HCT116 (cell line): ENCODE measurements around the gene AMER3. TPM values are rescaled to one million over a fixed set of nuclear protein-coding genes. Genes with fewer than 3 reads are reported as not detected.

Experiments
- ATAC-seq: fragments of 200-7000 bp; cut with Tn5 transposase; 2 replicates; pipeline ENCODE4 v1.9.1; 2020; ENCODE audit warnings: mild to moderate bottlenecking, moderate library complexity
- BruUV-seq: library from RNA; stranded (reverse); fragments of 400-500 nt; replicated peaks from 2 replicates; lab custom pipeline; 2021; lab: Mats Ljungman, UMichigan
- CTCF ChIA-PET: fragments of 300-600 bp; sonication (Branson Sonifier 250); formaldehyde crosslinking; loops from one replicate; lab custom pipeline; 2021; ENCODE audit warnings: antibody characterized with exemption; lab: Charles Lee
- POLR2A ChIA-PET: fragments of 300-600, 350-600 bp; sonication (Branson Sonifier 250); formaldehyde crosslinking; loops from one replicate; lab custom pipeline; 2021; ENCODE audit warnings: antibody characterized with exemption; lab: Charles Lee
- RAD21 ChIA-PET, 2 experiments: fragments of 300-600 bp; sonication (Branson Sonifier 250); formaldehyde crosslinking; loops; one replicate each; lab custom pipeline; 2023; ENCODE audit warnings: low total read pairs in 2 of 2; ENCODE audit not compliant: uncharacterized antibody in 2 of 2, unreplicated experiment in 2 of 2, low non-redundant PET in 1 of 2; lab: Charles Lee
- DNase-seq: peaks from one replicate; pipeline ENCODE4 v3.0.0-alpha.2; 2010; ENCODE audit warnings: low read depth, low spot score
- H2AFZ ChIP-seq: fragments of 200-600 bp; shearing (Covaris generic), sonication (generic); 2 replicates; pipeline ENCODE4 v1.6.1; 2017; ENCODE audit warnings: low read depth, mixed run types, mixed read lengths, antibody characterized with exemption, low read length; ENCODE audit not compliant: poor library complexity, severe bottlenecking
- H3K27ac ChIP-seq: 2 replicates; pipeline ENCODE4 v1.5.1; 2012; ENCODE audit warnings: low read depth, low read length
- H3K27me3 ChIP-seq: fragments of 200-600 bp; sonication (generic); 2 replicates; pipeline ENCODE4 v1.6.1; 2016; ENCODE audit warnings: mixed run types, low read length, mixed read lengths; ENCODE audit not compliant: insufficient read depth
- H3K36me3 ChIP-seq, 2 experiments: fragments of 200-500 bp in 1 of 2; fragments of 200-600 bp in 1 of 2; sonication (Bioruptor generic) in 1 of 2; sonication (generic) in 1 of 2; 2 replicates each; pipeline versions ENCODE4 v1.5.1 to v1.6.1; 2014 to 2016; ENCODE audit warnings: low read length in 2 of 2, inconsistent platforms in 1 of 2, mixed read lengths in 1 of 2, mixed run types in 1 of 2; ENCODE audit not compliant: insufficient read depth in 2 of 2, control insufficient read depth in 1 of 2
- H3K4me1 ChIP-seq, 2 experiments: fragments of 200-600 bp in 1 of 2; sonication (generic) in 1 of 2; 2 replicates each; pipeline versions ENCODE4 v1.5.1 to v1.6.1; 2012 to 2017; ENCODE audit warnings: low read length in 2 of 2, inconsistent platforms in 1 of 2, mild to moderate bottlenecking in 1 of 2, mixed read lengths in 1 of 2, mixed run types in 1 of 2, moderate library complexity in 1 of 2; ENCODE audit not compliant: insufficient read depth in 2 of 2, control insufficient read depth in 1 of 2
- H3K4me2 ChIP-seq: fragments of 200-600 bp; sonication (generic); 2 replicates; pipeline ENCODE4 v1.6.1; 2017; ENCODE audit warnings: mixed run types, low read length, mixed read lengths
- H3K4me3 ChIP-seq, 2 experiments: fragments of 200-600 bp in 1 of 2; sonication (generic) in 1 of 2; replicated peaks in 1 of 2; 2 replicates each; pipeline ENCODE4 v1.5.1; 2011 to 2016; ENCODE audit warnings: low read length in 2 of 2, control low read depth in 1 of 2, low read depth in 1 of 2, mild to moderate bottlenecking in 1 of 2, mixed read lengths in 1 of 2, mixed run types in 1 of 2
- H3K79me2 ChIP-seq: fragments of 200-600 bp; sonication (generic); 2 replicates; pipeline ENCODE4 v1.6.1; 2017; ENCODE audit warnings: mild to moderate bottlenecking, mixed run types, low read length, moderate library complexity, mixed read lengths; ENCODE audit not compliant: insufficient read depth
- H3K9ac ChIP-seq: fragments of 200-600 bp; sonication (generic); 2 replicates; pipeline ENCODE4 v1.6.1; 2016; ENCODE audit warnings: low read length, mixed read lengths
- H3K9me2 ChIP-seq: fragments of 200-600 bp; sonication (generic), shearing (Covaris generic); 2 replicates; pipeline ENCODE4 v1.6.1; 2017; ENCODE audit warnings: mixed run types, mild to moderate bottlenecking, moderate library complexity; ENCODE audit not compliant: insufficient read depth
- H3K9me3 ChIP-seq, 2 experiments: fragments of 200-500 bp in 1 of 2; fragments of 200-600 bp in 1 of 2; sonication (Bioruptor generic) in 1 of 2; sonication (generic) in 1 of 2; 2 replicates each; pipeline ENCODE4 v1.6.1; 2014 to 2017; ENCODE audit warnings: low read length in 2 of 2, mixed read lengths in 2 of 2, inconsistent platforms in 1 of 2, low read depth in 1 of 2, mild to moderate bottlenecking in 1 of 2, mixed run types in 1 of 2, moderate library complexity in 1 of 2; ENCODE audit not compliant: control insufficient read depth in 1 of 2, insufficient read depth in 1 of 2
- H4K20me1 ChIP-seq: fragments of 200-600 bp; sonication (generic), shearing (Covaris generic); 2 replicates; pipeline ENCODE4 v1.6.1; 2017; ENCODE audit warnings: mixed run types, mild to moderate bottlenecking, moderate library complexity; ENCODE audit not compliant: insufficient read depth
- CBX3 ChIP-seq: IDR thresholded peaks from 2 replicates; pipeline ENCODE4 v1.6.1; 2012; ENCODE audit warnings: low read depth
- CEBPB ChIP-seq: IDR thresholded peaks from 2 replicates; pipeline ENCODE4 v1.6.1; 2012; ENCODE audit warnings: low read depth
- CTCF ChIP-seq, 3 experiments: fragments of 200-600 bp in 1 of 3; sonication (generic) in 1 of 3; IDR thresholded peaks in 2 of 3; conservative IDR thresholded peaks in 1 of 3; 2 replicates each; pipeline ENCODE4 v1.5.1; 2012 to 2017; ENCODE audit warnings: low read depth in 2 of 3, low read length in 2 of 3, antibody characterized with exemption in 1 of 3, borderline replicate concordance in 1 of 3, control low read depth in 1 of 3, mild to moderate bottlenecking in 1 of 3, mixed read lengths in 1 of 3, mixed run types in 1 of 3, moderate library complexity in 1 of 3; ENCODE audit not compliant: insufficient read depth in 1 of 3
- EGR1 ChIP-seq: IDR thresholded peaks from 2 replicates; pipeline ENCODE4 v1.6.1; 2012; ENCODE audit warnings: low read depth
- EZH2 ChIP-seq: fragments of 200-600 bp; sonication (generic); IDR thresholded peaks from 2 replicates; pipeline ENCODE4 v1.6.1; 2017; ENCODE audit warnings: antibody characterized with exemption, mixed run types
- EZH2phosphoT487 ChIP-seq: fragments of 200-600 bp; IDR thresholded peaks from 2 replicates; pipeline ENCODE4 v1.6.1; 2018; ENCODE audit warnings: antibody characterized with exemption, borderline replicate concordance
- FOSL1 ChIP-seq: IDR thresholded peaks from 2 replicates; pipeline ENCODE4 v1.6.1; 2012; ENCODE audit warnings: low read depth
- JUND ChIP-seq: IDR thresholded peaks from 2 replicates; pipeline ENCODE4 v1.6.1; 2012
- POLR2A ChIP-seq: IDR thresholded peaks from 2 replicates; pipeline ENCODE4 v1.7.0; 2011; ENCODE audit warnings: borderline replicate concordance; ENCODE audit not compliant: insufficient read depth, insufficient read length; ENCODE audit errors: extremely low read depth
- POLR2AphosphoS5 ChIP-seq: IDR thresholded peaks from 2 replicates; pipeline ENCODE4 v1.6.1; 2011; ENCODE audit warnings: mild to moderate bottlenecking, low read depth, low read length, moderate library complexity
- RAD21 ChIP-seq: IDR thresholded peaks from 2 replicates; pipeline ENCODE4 v1.6.1; 2012; ENCODE audit warnings: low read depth, mild to moderate bottlenecking
- REST ChIP-seq: IDR thresholded peaks from 2 replicates; pipeline ENCODE4 v1.6.1; 2012; ENCODE audit warnings: low read depth
- SIN3A ChIP-seq: IDR thresholded peaks from 2 replicates; pipeline ENCODE4 v1.6.1; 2012; ENCODE audit warnings: low read depth
- SP1 ChIP-seq: IDR thresholded peaks from 2 replicates; pipeline ENCODE4 v1.6.1; 2012; ENCODE audit warnings: low read depth
- SRF ChIP-seq: IDR thresholded peaks from 2 replicates; pipeline ENCODE4 v1.6.1; 2012; ENCODE audit warnings: low read depth
- YY1 ChIP-seq: IDR thresholded peaks from 2 replicates; pipeline ENCODE4 v1.6.1; 2011; ENCODE audit warnings: low read length, low read depth, moderate library complexity, mild to moderate bottlenecking; ENCODE audit not compliant: insufficient replicate concordance; ENCODE audit errors: extremely low read depth
- ZBTB33 ChIP-seq: IDR thresholded peaks from 2 replicates; pipeline ENCODE4 v1.6.1; 2011; ENCODE audit warnings: mild to moderate bottlenecking, low read length, moderate library complexity; ENCODE audit not compliant: insufficient replicate concordance; ENCODE audit errors: extremely low read depth
- intact Hi-C: fragments of 100-400 bp; cut with micrococcal nuclease; formaldehyde crosslinking; loops from 2 replicates; pipeline ENCODE4 v1.10.0; 2022
- total RNA-seq: library from RNA; stranded (reverse); gene quantifications from one replicate; pipeline ENCODE4 v1.2.1, GENCODE V29; 2021; ENCODE audit not compliant: unreplicated experiment

Gene AMER3
- total RNA-seq, 1 experiment from 2014 or later, result not detected

- no peak for DNase-seq
- Histone ChIP-seq H3K4me1 (peaks cover 0 to 4% of the 10 kb centered on the region in 2 experiments; a peak in 1 of 4 replicates), H3K36me3 (no peaks in the 10 kb centered on the region), H3K4me2 (no peak overlapping the region), H3K4me3 (no peak overlapping the region), H3K27ac (no peak overlapping the region), H3K9ac (no peak overlapping the region), H3K79me2 (no peaks in the 10 kb centered on the region), H4K20me1 (no peaks in the 10 kb centered on the region), H3K9me3 (no peaks in the 10 kb centered on the region), H3K27me3 (no peaks in the 10 kb centered on the region; the same call in 1 of the 2 replicates), H3K9me2 (no peaks in the 10 kb centered on the region), H2AFZ (no peak overlapping the region)
- ATAC-seq, result no peak
- POLR2A ChIA-PET, result no interaction called here
- intact Hi-C loops, result no loop called here
- CTCF ChIA-PET, result no interaction called here
- TF ChIP-seq FOSL1, result no peak
- TF ChIP-seq CEBPB, result no peak
- no peak for TF ChIP-seq RAD21
- no peak for TF ChIP-seq POLR2AphosphoS5
- TF ChIP-seq CTCF (IDR thresholded peaks at IDR 0.05 in 2 of 3, conservative IDR thresholded peaks at IDR 0.05 in 1 of 3; ENCODE audit: borderline replicate concordance in 1 of 3, insufficient read depth in 1 of 3, low read depth in 2 of 3, low read length in 2 of 3), result no peak
- no peak for TF ChIP-seq SP1
- TF ChIP-seq EGR1, result no peak
- TF ChIP-seq CBX3, result no peak
- TF ChIP-seq JUND, result no peak
- no peak for TF ChIP-seq SRF
- no peak for TF ChIP-seq EZH2
- no peak for TF ChIP-seq ZBTB33
- no peak for TF ChIP-seq SIN3A
- no peak for TF ChIP-seq REST
- no peak for TF ChIP-seq YY1
- no peak for TF ChIP-seq EZH2phosphoT487
- TF ChIP-seq POLR2A, result no peak
- RAD21 ChIA-PET, result no interaction called here
- no TSS peak for BruUV-seq
These were observed 9.4 kb downstream of the AMER3 start for GRCh38 chr2:130764821-130765115.
